ENCODE data around the gene METTL5. TPM values are rescaled to one million over a fixed set of nuclear protein-coding genes. Genes with fewer than 3 reads are reported as not detected.

METTL5 gene
- 65.2 to 94.8 TPM (median 66.2 TPM) in 5 replicates for total RNA-seq (2022; extraction: Qiagen RNA extraction; ENCODE audit: low read depth)

DNA sequence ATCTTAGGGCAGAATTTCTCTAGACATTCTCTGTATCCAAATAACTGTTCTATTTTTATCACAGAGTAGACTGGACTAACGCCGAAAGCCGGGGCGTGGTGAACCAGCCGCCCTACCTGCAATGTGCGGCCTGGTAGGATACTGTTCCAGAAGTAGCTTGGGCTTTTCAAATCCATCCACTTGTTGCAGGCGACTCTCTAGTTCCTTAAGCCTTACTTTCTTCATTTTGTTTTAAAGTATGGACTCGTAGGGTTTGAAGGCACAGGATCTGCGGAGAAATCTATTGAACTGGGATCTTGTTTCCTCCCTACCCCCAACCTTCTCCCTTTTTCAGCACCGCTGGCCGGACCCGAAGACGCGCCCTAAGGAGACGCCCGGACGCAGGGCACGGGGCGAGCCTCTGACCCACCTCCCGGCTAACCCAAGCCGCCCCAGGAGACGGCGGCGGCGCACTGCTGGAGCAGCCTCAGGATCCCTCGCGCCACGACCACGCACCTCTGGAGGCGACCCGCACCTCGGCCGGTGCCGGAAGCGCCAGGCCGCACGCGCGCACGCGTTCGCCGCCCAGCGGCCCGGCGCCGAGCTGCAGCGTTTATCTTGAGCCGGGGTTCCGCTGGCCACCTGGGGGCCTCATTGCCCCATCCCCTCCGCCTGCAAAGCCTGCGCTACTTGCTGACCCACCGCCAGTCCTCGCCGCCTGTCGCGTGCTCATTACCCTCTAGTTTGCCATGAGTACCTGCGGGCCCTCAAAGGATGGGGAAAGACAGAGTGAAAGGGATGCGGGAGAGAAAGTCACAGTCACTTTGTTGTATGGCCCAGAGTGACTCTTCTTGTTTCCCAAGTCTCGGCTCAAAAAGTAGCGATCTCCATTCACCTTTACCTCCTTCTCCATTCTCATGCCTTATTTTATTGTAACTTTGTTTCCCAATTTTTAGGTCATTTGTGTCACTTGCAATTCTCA, at the start of gene METTL5:
Gene METTL5, minus strand, starts transcription at position 533 of the 961 bp plus-strand sequence. Its CDS starts 308 bp downstream, at position 225.

GRCh38 chr2:169827272-169828140, 2.8 kb upstream of the METTL5 start, which contains the start of gene UBR3:
Gene UBR3, plus strand, starts transcription at chr2:169827454. Its CDS starts 54 bp downstream, at chr2:169827508.

DNA sequence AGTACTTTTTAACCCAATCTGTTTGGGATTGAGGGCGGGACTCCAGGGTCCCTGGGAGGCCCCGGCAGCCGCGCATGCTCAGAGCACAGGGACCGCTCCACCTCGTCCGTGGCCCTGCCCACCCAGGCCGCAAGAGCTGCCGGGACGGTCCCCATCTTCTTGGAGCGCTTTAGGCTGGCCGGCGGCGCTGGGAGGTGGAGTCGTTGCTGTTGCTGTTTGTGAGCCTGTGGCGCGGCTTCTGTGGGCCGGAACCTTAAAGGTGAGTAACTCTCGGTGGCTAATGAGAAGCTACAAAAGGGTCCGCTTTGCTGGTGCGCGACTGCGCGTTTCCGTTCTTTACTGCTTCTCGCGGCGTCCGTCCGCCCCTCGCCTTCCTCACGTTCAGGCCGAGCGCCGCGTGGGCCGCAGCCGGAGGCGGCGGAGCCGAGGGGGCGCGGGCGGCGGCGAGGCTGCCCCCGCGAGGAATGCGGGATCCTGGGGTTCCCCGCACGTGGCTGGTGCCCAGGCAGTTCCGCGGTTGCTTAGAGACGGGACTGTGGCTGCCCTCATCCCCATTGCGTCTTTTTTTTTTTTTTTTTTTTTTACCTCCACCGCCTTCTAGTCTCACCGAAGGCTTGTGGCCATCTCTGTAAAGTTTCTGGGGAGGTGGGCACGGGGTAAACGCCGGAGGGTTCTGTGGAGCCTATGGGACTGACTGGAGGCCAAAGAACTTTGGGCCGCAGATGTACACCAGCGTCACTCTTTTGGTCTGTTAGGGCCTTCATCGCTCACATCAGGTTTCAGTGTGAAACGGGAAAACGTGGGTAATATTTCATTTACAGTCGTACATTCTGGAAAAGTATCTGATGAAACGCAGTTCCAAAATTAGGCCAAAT, 25.8 kb downstream of the METTL5 start, which contains the start of gene SSB:
Gene SSB, plus strand, starts transcription at position 154 of the 875 bp plus-strand sequence. CDS start 2,090 bp downstream, outside the sequence.

Other genes starting within 250 kb of the METTL5 start
- 33.5 to 58.6 TPM (median 43.4 TPM) in 5 replicates for gene PPIG, start 240.6 kb downstream of the METTL5 start, total RNA-seq (2022; extraction: Qiagen RNA extraction; ENCODE audit: low read depth)
- 0.27 to 0.64 TPM (median 0.33 TPM) in 5 replicates for gene CFAP210, start 130.5 kb downstream of the METTL5 start, total RNA-seq (2022; extraction: Qiagen RNA extraction; ENCODE audit: low read depth)
- gene PHOSPHO2, start 130.4 kb downstream of the METTL5 start, total RNA-seq (2022; extraction: Qiagen RNA extraction; ENCODE audit: low read depth), result 3.0 to 4.2 TPM (median 3.4 TPM) in 5 replicates
- gene KLHL23, start 91.1 kb downstream of the METTL5 start, total RNA-seq (2022; extraction: Qiagen RNA extraction; ENCODE audit: low read depth), result 6.3 to 12.4 TPM (median 9.5 TPM) in 5 replicates
- gene SSB, start 26.0 kb downstream of the METTL5 start, total RNA-seq (2022; extraction: Qiagen RNA extraction; ENCODE audit: low read depth), result 136 to 192 TPM (median 143 TPM) in 5 replicates
- 9.9 to 13.1 TPM (median 10.5 TPM) in 5 replicates for gene UBR3, start 2.5 kb upstream of the METTL5 start, total RNA-seq (2022; extraction: Qiagen RNA extraction; ENCODE audit: low read depth)

Measured in A549 treated with CpdA at 1 μM for 4 hours (cell line).